Omental fat pad (tissue), 4 donors: Measurements from ENCODE around the gene XPR1. TPM values are rescaled to one million over a fixed set of nuclear protein-coding genes. Genes with fewer than 3 reads are reported as not detected.

Experiments
- ATAC-seq: fragments of 150-250 bp; one replicate; pipeline ENCODE4 v1.9.1; 2016; ENCODE audit warnings: mild to moderate bottlenecking, moderate library complexity; ENCODE audit not compliant: low FRiP score
- DNase-seq: peaks from one replicate; pipeline ENCODE4 v3.0.0-alpha.2; 2019; ENCODE audit warnings: low spot score
- CTCF ChIP-seq, 3 donors: fragments of 450-650 bp; IDR thresholded peaks; one replicate each; pipeline ENCODE4 v1.5.1; 2016 to 2017; ENCODE audit warnings: antibody characterized with exemption in 3 of 3, mild to moderate bottlenecking in 3 of 3, moderate library complexity in 2 of 3
- total RNA-seq, 4 donors: library from RNA; depleted of rRNA; stranded (reverse); fragments of >200 nt; gene quantifications; one replicate each; pipeline ENCODE4 v1.1.0, GENCODE V29; 2016

XPR1 gene
- total RNA-seq, 4 donors from 2014 or later = 18.2 to 24.7 (median 20.0) TPM

- ATAC-seq (no peak), DNase-seq (no peak)
- TF ChIP-seq CTCF (IDR thresholded peaks at IDR 0.05) = no peak
Observed at GRCh38 chr1:180923021-180923841, 291.4 kb downstream of the XPR1 start.

- no peak for TF ChIP-seq CTCF (IDR thresholded peaks at IDR 0.05)
- DNase-seq (no peak), ATAC-seq (no peak)
Observed at GRCh38 chr1:180923887-180924286, 292.1 kb downstream of the XPR1 start.

GRCh38 chr1:180924939-180925338 is 293.1 kb downstream of the XPR1 start:
- TF ChIP-seq CTCF (IDR thresholded peaks at IDR 0.05) = no peak
- DNase-seq (no peak), ATAC-seq (no peak)

GRCh38 chr1:180925471-180926051 is 293.7 kb downstream of the XPR1 start:
- TF ChIP-seq CTCF (IDR thresholded peaks at IDR 0.05) = no peak
- ATAC-seq (no peak), DNase-seq (no peak)

GRCh38 chr1:180926164-180926981 is 294.6 kb downstream of the XPR1 start:
- no peak for TF ChIP-seq CTCF (IDR thresholded peaks at IDR 0.05)
- DNase-seq (no peak), ATAC-seq (no peak)

DNA sequence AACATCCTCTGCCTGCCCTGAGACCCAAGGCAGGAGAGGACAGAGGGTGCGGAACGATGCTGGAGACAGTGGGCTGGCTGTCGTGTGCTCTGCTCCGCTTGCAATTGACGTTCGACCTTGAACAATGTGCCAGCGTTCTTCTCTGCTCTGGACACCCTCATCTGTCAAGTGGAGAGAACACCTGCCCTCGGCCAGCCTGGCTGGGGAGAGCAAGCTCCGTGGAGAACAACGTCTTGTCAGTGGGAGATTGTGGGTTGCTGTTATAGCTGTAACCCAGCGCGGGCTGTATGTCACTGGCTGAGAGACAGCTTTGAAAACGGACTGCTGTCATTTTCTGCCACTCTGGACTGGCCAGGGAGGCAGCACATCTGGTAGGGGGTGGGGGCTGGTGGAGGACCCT is 295.5 kb downstream of the XPR1 start:
- TF ChIP-seq CTCF (IDR thresholded peaks at IDR 0.05) = no peak
- ATAC-seq = no peak
- DNase-seq = no peak
